ENCODE measurements around the gene BMAL2.
A peak's percentile ranks its signal among the peaks of the same experiment; 100 is the strongest.

BMAL2 gene

GRCh38 chr12:27330846-27331245, 1.8 kb upstream of the BMAL2 start:
- Histone ChIP-seq H3K4me1 (ENCODE audit: control insufficient read depth, insufficient read depth, low read length) (peaks cover 29% of the 10 kb centered on the region), H3K36me3 (ENCODE audit: insufficient read depth, low read length) (peaks cover 4% of the 10 kb centered on the region), H3K27me3 (ENCODE audit: control insufficient read depth, insufficient read depth, low read length) (no peaks in the 10 kb centered on the region), H3K4me2 (ENCODE audit: low read length) (peak overlapping the region; percentile 79), H3K9me3 (replicated peaks; ENCODE audit: low read length) (no peaks in the 10 kb centered on the region), H3K9ac (ENCODE audit: low read depth, low read length) (peak overlapping the region; percentile 68), H3K4me3 (ENCODE audit: low read length) (peak overlapping the region; percentile 41)

GRCh38 chr12:27331291-27331926, 1.2 kb upstream of the BMAL2 start:
- H3K9me3 ChIP-seq (replicated peaks; ENCODE audit: low read length), result no peaks in the 10 kb centered on the region
- H3K27me3 ChIP-seq (ENCODE audit: control insufficient read depth, insufficient read depth, low read length), result no peaks in the 10 kb centered on the region
- H3K36me3 ChIP-seq (ENCODE audit: insufficient read depth, low read length), result peaks cover 4% of the 10 kb centered on the region
- H3K9ac ChIP-seq (ENCODE audit: low read depth, low read length), result peak overlapping the region; percentile 68
- H3K4me1 ChIP-seq (ENCODE audit: control insufficient read depth, insufficient read depth, low read length), result peaks cover 29% of the 10 kb centered on the region
- peak overlapping the region; percentile 79 for H3K4me2 ChIP-seq (ENCODE audit: low read length)
- H3K4me3 ChIP-seq (ENCODE audit: low read length), result peak overlapping the region; percentile 41

GRCh38 chr12:27331927-27332324, 710 bp upstream of the BMAL2 start:
- peaks cover 4% of the 10 kb centered on the region for H3K36me3 ChIP-seq (ENCODE audit: insufficient read depth, low read length)
- peak overlapping the region; percentile 65 for H3K9ac ChIP-seq (ENCODE audit: low read depth, low read length)
- H3K4me1 ChIP-seq (ENCODE audit: control insufficient read depth, insufficient read depth, low read length), result peaks cover 29% of the 10 kb centered on the region
- H3K4me3 ChIP-seq (ENCODE audit: low read length), result peak overlapping the region; percentile 81
- no peaks in the 10 kb centered on the region for H3K9me3 ChIP-seq (replicated peaks; ENCODE audit: low read length)
- H3K27me3 ChIP-seq (ENCODE audit: control insufficient read depth, insufficient read depth, low read length), result no peaks in the 10 kb centered on the region
- H3K4me2 ChIP-seq (ENCODE audit: low read length), result peak overlapping the region; percentile 79

GRCh38 chr12:27332407-27332713, 276 bp upstream of the BMAL2 start:
- H3K4me3 ChIP-seq (ENCODE audit: low read length), result peak overlapping the region; percentile 81
- H3K9me3 ChIP-seq (replicated peaks; ENCODE audit: low read length), result no peaks in the 10 kb centered on the region
- peaks cover 29% of the 10 kb centered on the region for H3K4me1 ChIP-seq (ENCODE audit: control insufficient read depth, insufficient read depth, low read length)
- peak overlapping the region; percentile 79 for H3K4me2 ChIP-seq (ENCODE audit: low read length)
- H3K27me3 ChIP-seq (ENCODE audit: control insufficient read depth, insufficient read depth, low read length), result no peaks in the 10 kb centered on the region
- H3K36me3 ChIP-seq (ENCODE audit: insufficient read depth, low read length), result peaks cover 4% of the 10 kb centered on the region
- H3K9ac ChIP-seq (ENCODE audit: low read depth, low read length), result peak overlapping the region; percentile 65

- Histone ChIP-seq H3K4me3 (ENCODE audit: low read length) (peak overlapping the region; percentile 81), H3K9me3 (replicated peaks; ENCODE audit: low read length) (no peaks in the 10 kb centered on the region), H3K4me2 (ENCODE audit: low read length) (peak overlapping the region; percentile 79), H3K27me3 (ENCODE audit: control insufficient read depth, insufficient read depth, low read length) (no peaks in the 10 kb centered on the region), H3K36me3 (ENCODE audit: insufficient read depth, low read length) (no peaks in the 10 kb centered on the region), H3K9ac (ENCODE audit: low read depth, low read length) (peak overlapping the region; percentile 65), H3K4me1 (ENCODE audit: control insufficient read depth, insufficient read depth, low read length) (peaks cover 29% of the 10 kb centered on the region)
Observed at GRCh38 chr12:27333403-27334009, 870 bp downstream of the BMAL2 start.

GRCh38 chr12:27334042-27334720, 1.5 kb downstream of the BMAL2 start:
- Histone ChIP-seq H3K4me2 (ENCODE audit: low read length) (peak overlapping the region; percentile 79), H3K4me3 (ENCODE audit: low read length) (peak overlapping the region; percentile 81), H3K27me3 (ENCODE audit: control insufficient read depth, insufficient read depth, low read length) (no peaks in the 10 kb centered on the region), H3K4me1 (ENCODE audit: control insufficient read depth, insufficient read depth, low read length) (peaks cover 29% of the 10 kb centered on the region), H3K9ac (ENCODE audit: low read depth, low read length) (peak overlapping the region; percentile 65), H3K36me3 (ENCODE audit: insufficient read depth, low read length) (no peaks in the 10 kb centered on the region), H3K9me3 (replicated peaks; ENCODE audit: low read length) (no peaks in the 10 kb centered on the region)

GRCh38 chr12:27334721-27335082, 2.1 kb downstream of the BMAL2 start:
- H3K4me1 ChIP-seq (ENCODE audit: control insufficient read depth, insufficient read depth, low read length), result peaks cover 29% of the 10 kb centered on the region
- no peaks in the 10 kb centered on the region for H3K36me3 ChIP-seq (ENCODE audit: insufficient read depth, low read length)
- no peak overlapping the region for H3K9ac ChIP-seq (ENCODE audit: low read depth, low read length)
- no peaks in the 10 kb centered on the region for H3K27me3 ChIP-seq (ENCODE audit: control insufficient read depth, insufficient read depth, low read length)
- no peak overlapping the region for H3K4me3 ChIP-seq (ENCODE audit: low read length)
- H3K4me2 ChIP-seq (ENCODE audit: low read length), result no peak overlapping the region
- H3K9me3 ChIP-seq (replicated peaks; ENCODE audit: low read length), result no peaks in the 10 kb centered on the region

- no peak overlapping the region for H3K9ac ChIP-seq (ENCODE audit: low read depth, low read length)
- H3K4me3 ChIP-seq (ENCODE audit: low read length), result no peak overlapping the region
- H3K9me3 ChIP-seq (replicated peaks; ENCODE audit: low read length), result no peaks in the 10 kb centered on the region
- no peaks in the 10 kb centered on the region for H3K36me3 ChIP-seq (ENCODE audit: insufficient read depth, low read length)
- peaks cover 26% of the 10 kb centered on the region for H3K4me1 ChIP-seq (ENCODE audit: control insufficient read depth, insufficient read depth, low read length)
- no peak overlapping the region for H3K4me2 ChIP-seq (ENCODE audit: low read length)
- no peaks in the 10 kb centered on the region for H3K27me3 ChIP-seq (ENCODE audit: control insufficient read depth, insufficient read depth, low read length)
Observed at GRCh38 chr12:27335364-27336281, 3.0 kb downstream of the BMAL2 start.

- Histone ChIP-seq H3K9me3 (replicated peaks; ENCODE audit: low read length) (no peaks in the 10 kb centered on the region), H3K4me2 (ENCODE audit: low read length) (no peak overlapping the region), H3K9ac (ENCODE audit: low read depth, low read length) (no peak overlapping the region)
Observed at GRCh38 chr12:27336282-27336653, 3.6 kb downstream of the BMAL2 start.

GRCh38 chr12:27337376-27337775, 4.7 kb downstream of the BMAL2 start:
- no peaks in the 10 kb centered on the region for H3K9me3 ChIP-seq (replicated peaks; ENCODE audit: low read length)
- peaks cover 20% of the 10 kb centered on the region for H3K4me1 ChIP-seq (ENCODE audit: control insufficient read depth, insufficient read depth, low read length)
- H3K9ac ChIP-seq (ENCODE audit: low read depth, low read length), result no peak overlapping the region
- H3K4me2 ChIP-seq (ENCODE audit: low read length), result no peak overlapping the region
- H3K4me3 ChIP-seq (ENCODE audit: low read length), result no peak overlapping the region
- H3K36me3 ChIP-seq (ENCODE audit: insufficient read depth, low read length), result no peaks in the 10 kb centered on the region
- no peaks in the 10 kb centered on the region for H3K27me3 ChIP-seq (ENCODE audit: control insufficient read depth, insufficient read depth, low read length)

More at GRCh38 chr12:27336282-27336653, 3.6 kb downstream of the BMAL2 start:
- Histone ChIP-seq H3K27me3 (ENCODE audit: control insufficient read depth, insufficient read depth, low read length) (no peaks in the 10 kb centered on the region), H3K4me3 (ENCODE audit: low read length) (no peak overlapping the region), H3K4me1 (ENCODE audit: control insufficient read depth, insufficient read depth, low read length) (peaks cover 26% of the 10 kb centered on the region), H3K36me3 (ENCODE audit: insufficient read depth, low read length) (no peaks in the 10 kb centered on the region)

GRCh38 chr12:27338473-27338872, 5.8 kb downstream of the BMAL2 start:
- no peaks in the 10 kb centered on the region for H3K36me3 ChIP-seq (ENCODE audit: insufficient read depth, low read length)
- H3K4me2 ChIP-seq (ENCODE audit: low read length), result no peak overlapping the region
- no peaks in the 10 kb centered on the region for H3K9me3 ChIP-seq (replicated peaks; ENCODE audit: low read length)
- no peaks in the 10 kb centered on the region for H3K27me3 ChIP-seq (ENCODE audit: control insufficient read depth, insufficient read depth, low read length)
- no peak overlapping the region for H3K9ac ChIP-seq (ENCODE audit: low read depth, low read length)
- peaks cover 30% of the 10 kb centered on the region for H3K4me1 ChIP-seq (ENCODE audit: control insufficient read depth, insufficient read depth, low read length)
- no peak overlapping the region for H3K4me3 ChIP-seq (ENCODE audit: low read length)
